GM23248 (cell line): ENCODE results near the gene OR2F1.

ENCODE experiments used
- EZH2 ChIP-seq: fragments of 200-600 bp; sonication (generic); IDR thresholded peaks from 2 replicates; pipeline ENCODE4 v1.6.1; 2018; ENCODE audit warnings: antibody characterized with exemption, mild to moderate bottlenecking; ENCODE audit not compliant: insufficient read depth, poor library complexity, severe bottlenecking
- EZH2phosphoT487 ChIP-seq: fragments of 200-600 bp; sonication (generic); IDR thresholded peaks from 2 replicates; pipeline ENCODE4 v1.6.1; 2018; ENCODE audit warnings: antibody characterized with exemption, moderate library complexity, mild to moderate bottlenecking, low read depth; ENCODE audit not compliant: insufficient read depth

DNA sequence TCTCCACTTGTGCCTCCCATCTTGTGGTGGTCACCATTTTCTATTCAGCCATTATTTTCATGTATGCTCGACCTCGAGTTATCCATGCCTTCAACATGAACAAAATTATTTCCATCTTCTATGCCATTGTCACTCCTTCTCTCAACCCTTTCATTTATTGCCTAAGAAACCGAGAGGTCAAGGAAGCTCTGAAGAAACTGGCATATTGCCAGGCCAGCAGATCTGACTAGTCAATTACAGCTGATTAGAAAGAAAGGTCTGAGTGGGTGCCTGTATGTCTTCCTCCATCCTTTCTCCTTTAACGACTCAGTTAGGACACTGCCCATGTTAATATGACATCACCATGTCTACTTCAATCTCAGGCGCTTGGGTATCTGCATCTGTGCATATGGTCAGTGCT is 50.1 kb downstream of the OR2F1 start:
- TF ChIP-seq EZH2phosphoT487 = no peak
- TF ChIP-seq EZH2 = no peak
